Transverse colon (tissue), 4 donors: ENCODE data around the gene AVPR2. TPM values are rescaled to one million over a fixed set of nuclear protein-coding genes. Genes with fewer than 3 reads are reported as not detected.

Experiments
- DNase-seq: peaks from one replicate; pipeline ENCODE4 v3.0.0-alpha.2; 2019
- H3K27ac ChIP-seq, 4 donors: fragments of 200-600 bp; sonication (generic); 2 replicates each; pipeline ENCODE4 v1.5.1; 2016 to 2018; ENCODE audit warnings: inconsistent platforms in 4 of 4
- H3K27me3 ChIP-seq: fragments of 200-600 bp; sonication (generic); 2 replicates; pipeline ENCODE4 v1.5.1; 2017; ENCODE audit warnings: inconsistent platforms
- H3K36me3 ChIP-seq, 4 donors: fragments of 200-600 bp; sonication (generic); 2 replicates each; pipeline ENCODE4 v1.5.1; 2017 to 2019; ENCODE audit warnings: inconsistent platforms in 4 of 4
- H3K4me1 ChIP-seq, 4 donors: fragments of 200-600 bp; sonication (generic); 2 replicates each; pipeline ENCODE4 v1.5.1; 2017 to 2020; ENCODE audit warnings: inconsistent platforms in 4 of 4
- H3K4me3 ChIP-seq, 4 donors: fragments of 200-600 bp; sonication (generic); 1 replicate in 1 of 4; 2 replicates in 3 of 4; pipeline versions ENCODE4 v1.5.1 to v1.6.1; 2017 to 2019; ENCODE audit warnings: inconsistent platforms in 4 of 4
- H3K9me3 ChIP-seq, 2 donors: fragments of 200-600 bp; sonication (generic); 2 replicates each; pipeline ENCODE4 v1.5.1; 2017 to 2019; ENCODE audit warnings: inconsistent platforms in 2 of 2
- CTCF ChIP-seq, 5 experiments: fragments of 200-600 bp in 3 of 5; fragments of 450-650 bp in 2 of 5; sonication (generic) in 3 of 5; IDR thresholded peaks; 1 replicate in 2 of 5; 2 replicates in 3 of 5; pipeline ENCODE4 v1.5.1; 2016 to 2017; ENCODE audit warnings: antibody characterized with exemption in 5 of 5, inconsistent platforms in 3 of 5, mild to moderate bottlenecking in 2 of 5, moderate library complexity in 1 of 5
- EP300 ChIP-seq: sonication (generic); formaldehyde crosslinking; IDR thresholded peaks from one replicate; pipeline ENCODE4 v1.6.1; 2017; ENCODE audit warnings: antibody characterized with exemption, low read depth
- POLR2A ChIP-seq: fragments of 450-650 bp; IDR thresholded peaks from one replicate; pipeline ENCODE4 v1.6.1; 2016; ENCODE audit warnings: antibody characterized with exemption, mild to moderate bottlenecking, moderate library complexity
- POLR2AphosphoS5 ChIP-seq, 3 donors: sonication (generic); formaldehyde crosslinking; IDR thresholded peaks; one replicate each; pipeline ENCODE4 v1.6.1; 2016; ENCODE audit warnings: antibody characterized with exemption in 3 of 3
- WGBS, 2 donors: methylation state at CpG; one replicate each; pipeline ENCODE4 v1.1.5; 2018; ENCODE audit warnings: low coverage in 1 of 2; 5-methylcytosine and 5-hydroxymethylcytosine counted together
- in situ Hi-C, 4 donors: fragments of 200-750 bp; cut with MboI; loops; one replicate each; pipeline versions ENCODE4 v1.15.0 to v1.15.1; 2017; ENCODE audit warnings: low sequenced_read_pairs in 3 of 4, low pct_ligation_motif_present in 1 of 4, low pct_unique_long_range_greater_than_20kb in 1 of 4
- intact Hi-C: fragments of 100-400 bp; cut with DNase I; formaldehyde crosslinking; loops from one replicate; pipeline ENCODE4 v1.15.1; 2023; ENCODE audit warnings: low total_unique reads
- total RNA-seq, 4 donors: library from RNA; depleted of rRNA; stranded (reverse); fragments of >200 nt; gene quantifications; one replicate each; pipeline ENCODE4 v1.1.0, GENCODE V29; 2016

Gene AVPR2
- total RNA-seq, 4 donors from 2014 or later, result 0.41 to 72.2 (median 9.8) TPM; not detected in 1

GRCh38 chrX:153861733-153862310 lies 42.7 kb upstream of the AVPR2 start:
- intact Hi-C loops (no loop called here), in situ Hi-C loops (no loop called here)
- H3K27me3 ChIP-seq, result no peaks in the 10 kb centered on the region
- no peak for TF ChIP-seq CTCF (IDR thresholded peaks at IDR 0.05)
- TF ChIP-seq POLR2A, result no peak
- TF ChIP-seq EP300, result no peak
- no peak for TF ChIP-seq POLR2AphosphoS5 (IDR thresholded peaks at IDR 0.05)
- H3K27ac ChIP-seq, result no peak overlapping the region
- 61 to 64% methylated on average over 6 to 21 of the region's 21 CpGs for WGBS, 2 donors
- no peak for DNase-seq
- no peaks in the 10 kb centered on the region for H3K9me3 ChIP-seq
- no peaks in the 10 kb centered on the region for H3K36me3 ChIP-seq
- no peak overlapping the region for H3K4me3 ChIP-seq
- no peaks in the 10 kb centered on the region for H3K4me1 ChIP-seq

GRCh38 chrX:153862369-153863250 lies 41.9 kb upstream of the AVPR2 start:
- H3K27me3 ChIP-seq, result no peaks in the 10 kb centered on the region
- H3K27ac ChIP-seq, result no peak overlapping the region
- no peaks in the 10 kb centered on the region for H3K36me3 ChIP-seq
- WGBS, 2 donors, result 66% methylated on average over 22 of the region's 22 CpGs; no CpG with 5 or more reads in 1 of the 2 donors
- no peaks in the 10 kb centered on the region for H3K9me3 ChIP-seq
- in situ Hi-C loops, result no loop called here
- TF ChIP-seq POLR2A (no peak), CTCF (IDR thresholded peaks at IDR 0.05) (no peak), POLR2AphosphoS5 (IDR thresholded peaks at IDR 0.05) (no peak), EP300 (no peak)
- H3K4me3 ChIP-seq, result no peak overlapping the region
- intact Hi-C loops, result no loop called here
- DNase-seq, result no peak
- H3K4me1 ChIP-seq, result no peaks in the 10 kb centered on the region

DNA sequence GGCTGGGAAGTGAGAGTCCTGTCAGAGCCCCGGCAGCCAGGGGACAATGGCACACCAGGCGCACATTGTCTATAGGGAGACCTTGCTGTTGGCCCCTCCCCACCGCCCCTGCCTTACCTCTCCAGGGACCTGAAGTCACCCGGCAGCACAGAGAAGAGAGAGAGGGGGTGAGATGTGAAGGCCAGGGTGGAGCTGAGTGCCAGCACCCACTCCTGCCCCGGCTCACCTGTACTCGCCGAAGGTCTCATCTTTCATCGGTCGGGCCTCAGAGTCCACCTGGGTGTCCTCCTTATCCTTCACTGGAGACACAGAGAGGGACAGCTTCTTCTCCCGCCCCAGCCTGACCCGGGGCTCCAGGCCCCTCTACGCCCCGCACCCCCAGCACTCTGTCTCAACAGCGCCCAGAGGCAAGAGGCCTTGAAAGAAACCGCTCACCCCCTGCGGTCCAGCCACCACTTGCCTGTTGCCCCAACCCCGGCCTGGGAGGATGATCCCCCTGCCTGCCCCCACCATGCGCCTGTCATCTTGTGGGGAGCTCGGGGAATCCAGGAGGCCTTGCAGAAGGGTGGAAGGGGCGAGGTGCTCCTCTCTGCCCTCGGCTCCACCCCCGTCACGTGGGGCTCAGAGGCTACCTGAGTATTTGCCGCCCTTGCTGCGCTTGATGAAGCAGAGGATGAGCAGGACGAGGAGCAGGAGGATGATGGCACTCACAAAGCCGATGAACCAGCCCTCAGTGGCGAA lies 41.1 kb upstream of the AVPR2 start:
- intact Hi-C loops (no loop called here), in situ Hi-C loops (no loop called here)
- no peak overlapping the region for H3K27ac ChIP-seq
- H3K9me3 ChIP-seq, result no peaks in the 10 kb centered on the region
- no peaks in the 10 kb centered on the region for H3K4me1 ChIP-seq
- DNase-seq, result no peak
- TF ChIP-seq POLR2A, result no peak
- no peak for TF ChIP-seq EP300
- no peak for TF ChIP-seq CTCF (IDR thresholded peaks at IDR 0.05)
- TF ChIP-seq POLR2AphosphoS5 (IDR thresholded peaks at IDR 0.05), result no peak
- H3K4me3 ChIP-seq, result no peak overlapping the region
- no peaks in the 10 kb centered on the region for H3K36me3 ChIP-seq
- no peaks in the 10 kb centered on the region for H3K27me3 ChIP-seq
- 75% methylated on average over 28 of the region's 28 CpGs; no CpG with 5 or more reads in 1 of the 2 donors for WGBS, 2 donors

DNA sequence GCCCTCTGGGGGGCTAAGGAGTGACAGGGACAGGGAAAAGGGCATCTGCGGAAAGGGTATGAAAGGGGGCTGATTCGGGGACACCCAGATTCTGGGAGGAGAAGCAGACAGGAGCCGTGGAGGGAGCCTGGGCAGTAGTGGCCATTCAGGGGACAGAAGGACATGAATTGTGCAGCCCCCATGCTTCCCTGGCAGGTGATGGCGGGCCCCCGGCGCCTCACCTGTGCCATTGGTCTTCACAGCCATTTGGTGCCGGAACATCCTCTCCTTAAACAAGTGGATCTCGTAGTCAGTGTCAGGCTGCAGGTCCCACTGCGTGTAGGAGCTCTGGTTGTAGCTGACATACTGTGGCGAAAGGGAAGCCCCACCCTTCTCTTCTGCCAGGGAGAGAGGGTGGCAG lies 40.4 kb upstream of the AVPR2 start:
- in situ Hi-C loops, result no loop called here

More for the DNA sequence above, 40.4 kb upstream of the AVPR2 start:
- Histone ChIP-seq H3K36me3 (no peaks in the 10 kb centered on the region), H3K4me3 (no peak overlapping the region), H3K27ac (no peak overlapping the region), H3K9me3 (no peaks in the 10 kb centered on the region), H3K4me1 (no peaks in the 10 kb centered on the region), H3K27me3 (no peaks in the 10 kb centered on the region)
- WGBS, 2 donors, result 74% methylated on average over 9 of the region's 10 CpGs; no CpG with 5 or more reads in 1 of the 2 donors
- DNase-seq, result no peak
- TF ChIP-seq POLR2A (no peak), EP300 (no peak), CTCF (IDR thresholded peaks at IDR 0.05) (no peak), POLR2AphosphoS5 (IDR thresholded peaks at IDR 0.05) (no peak)
- intact Hi-C loops, result no loop called here
